Panc1 (cell line): ENCODE measurements around the gene JUND.

Source experiments
- POLR2AphosphoS5 ChIP-seq: IDR thresholded peaks from 2 replicates; pipeline ENCODE4 v1.6.1; 2012; ENCODE audit warnings: mild to moderate bottlenecking, low read depth, low read length, moderate library complexity
- TF ChIP-seq, protein P1 (sequence below): fragments of 450-650 bp; IDR thresholded peaks from 2 replicates; pipeline ENCODE4 v1.5.1; 2017; ENCODE audit warnings: mild to moderate bottlenecking

DNA sequence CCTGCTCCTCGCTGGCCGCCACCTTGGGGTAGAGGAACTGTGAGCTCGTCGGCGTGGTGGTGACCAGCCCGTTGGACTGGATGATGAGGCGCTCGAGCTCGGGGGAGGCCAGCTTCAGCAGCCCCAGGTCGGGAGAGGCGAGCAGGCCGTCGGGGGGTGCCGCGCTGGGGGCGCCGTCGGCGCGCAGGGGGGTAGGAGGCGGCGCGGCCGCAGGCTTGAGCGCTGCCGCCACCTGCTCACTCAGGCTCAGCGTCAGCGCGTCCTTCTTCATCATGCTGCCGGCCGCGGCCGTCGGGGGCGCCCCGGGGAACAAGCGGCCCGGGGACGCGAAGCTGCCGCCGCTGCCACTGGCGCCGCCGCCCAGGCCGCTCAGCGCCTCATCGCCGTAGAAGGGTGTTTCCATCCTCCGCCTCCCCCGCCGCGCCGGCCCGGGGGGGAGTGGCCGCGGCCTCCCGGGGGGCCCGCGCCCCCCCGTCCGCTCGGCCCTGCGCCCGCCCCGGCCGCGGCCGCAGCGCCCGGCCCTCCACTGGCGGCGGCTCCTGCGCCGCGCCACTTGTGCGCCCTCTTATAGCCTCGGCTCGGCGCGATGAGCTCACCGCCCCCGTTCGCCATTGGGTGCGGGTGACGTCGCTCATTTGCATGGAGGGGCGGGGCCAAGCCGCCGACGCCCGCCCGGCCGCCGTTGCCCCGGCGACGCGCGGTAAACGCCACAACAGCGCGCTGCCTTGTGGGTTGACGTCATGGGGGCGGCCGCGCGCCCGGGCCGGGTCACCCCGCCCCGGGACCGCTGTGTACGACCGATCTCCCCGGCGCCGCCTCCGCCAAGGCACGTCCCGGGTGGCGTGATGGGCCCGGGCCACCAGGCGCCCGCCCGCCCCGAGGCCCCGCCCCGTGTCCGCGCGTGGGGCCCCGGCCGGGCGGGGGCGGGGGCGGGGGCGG, at the start of gene JUND:
- TF ChIP-seq POLR2AphosphoS5, result no peak; the same call in none of the 2 replicates
- TF ChIP-seq, protein P1, sequence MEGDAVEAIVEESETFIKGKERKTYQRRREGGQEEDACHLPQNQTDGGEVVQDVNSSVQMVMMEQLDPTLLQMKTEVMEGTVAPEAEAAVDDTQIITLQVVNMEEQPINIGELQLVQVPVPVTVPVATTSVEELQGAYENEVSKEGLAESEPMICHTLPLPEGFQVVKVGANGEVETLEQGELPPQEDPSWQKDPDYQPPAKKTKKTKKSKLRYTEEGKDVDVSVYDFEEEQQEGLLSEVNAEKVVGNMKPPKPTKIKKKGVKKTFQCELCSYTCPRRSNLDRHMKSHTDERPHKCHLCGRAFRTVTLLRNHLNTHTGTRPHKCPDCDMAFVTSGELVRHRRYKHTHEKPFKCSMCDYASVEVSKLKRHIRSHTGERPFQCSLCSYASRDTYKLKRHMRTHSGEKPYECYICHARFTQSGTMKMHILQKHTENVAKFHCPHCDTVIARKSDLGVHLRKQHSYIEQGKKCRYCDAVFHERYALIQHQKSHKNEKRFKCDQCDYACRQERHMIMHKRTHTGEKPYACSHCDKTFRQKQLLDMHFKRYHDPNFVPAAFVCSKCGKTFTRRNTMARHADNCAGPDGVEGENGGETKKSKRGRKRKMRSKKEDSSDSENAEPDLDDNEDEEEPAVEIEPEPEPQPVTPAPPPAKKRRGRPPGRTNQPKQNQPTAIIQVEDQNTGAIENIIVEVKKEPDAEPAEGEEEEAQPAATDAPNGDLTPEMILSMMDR, result no peak; the same call in 1 of the 2 replicates
